OCI-M2 (cell line): ENCODE data around the gene RMDN2.

Experiments
- DNase-seq: peaks from one replicate; lab custom pipeline; 2025; ENCODE audit not compliant: unreplicated experiment; lab: John Stamatoyannopoulos, UW

RMDN2 gene

DNA sequence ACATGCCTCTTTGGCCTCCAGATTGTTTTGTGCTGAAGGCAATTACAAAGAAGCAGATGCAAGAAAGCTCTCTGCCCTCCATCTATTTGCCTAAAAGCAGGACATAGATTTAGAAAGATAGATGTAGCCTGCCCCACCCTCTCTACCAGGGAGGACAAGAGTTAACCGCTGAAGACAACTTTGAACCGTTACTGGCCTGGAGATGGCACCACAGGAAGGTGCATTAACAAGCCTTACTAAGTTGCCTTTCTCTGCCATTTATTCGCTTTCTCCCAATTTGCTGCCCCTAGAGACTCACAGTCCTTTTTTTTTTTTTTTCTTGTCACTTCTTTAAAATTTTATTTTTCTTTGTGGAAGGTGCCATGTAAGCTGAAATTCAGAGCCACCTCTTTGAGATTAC, 28.8 kb upstream of the RMDN2 start:
- no peak for DNase-seq

DNA sequence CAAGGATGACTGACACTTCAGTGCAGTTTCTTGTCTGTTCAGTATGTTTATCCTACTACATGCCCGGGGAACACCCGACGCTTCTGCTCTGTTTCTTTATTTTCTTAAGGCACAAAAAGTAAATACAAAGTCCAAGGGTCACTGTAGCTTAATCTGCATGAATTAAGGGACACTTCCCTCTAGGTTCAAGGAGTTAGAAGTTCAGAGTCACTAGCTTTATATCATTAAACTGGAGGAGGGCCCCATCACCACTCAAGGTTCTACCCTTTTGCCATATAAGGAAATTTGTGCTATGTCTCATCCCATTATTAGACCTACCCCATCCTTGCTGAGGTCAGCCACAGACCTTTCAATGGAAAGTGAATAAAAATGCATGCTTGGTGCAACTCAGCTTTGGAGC, 27.6 kb upstream of the RMDN2 start:
- no peak for DNase-seq

DNA sequence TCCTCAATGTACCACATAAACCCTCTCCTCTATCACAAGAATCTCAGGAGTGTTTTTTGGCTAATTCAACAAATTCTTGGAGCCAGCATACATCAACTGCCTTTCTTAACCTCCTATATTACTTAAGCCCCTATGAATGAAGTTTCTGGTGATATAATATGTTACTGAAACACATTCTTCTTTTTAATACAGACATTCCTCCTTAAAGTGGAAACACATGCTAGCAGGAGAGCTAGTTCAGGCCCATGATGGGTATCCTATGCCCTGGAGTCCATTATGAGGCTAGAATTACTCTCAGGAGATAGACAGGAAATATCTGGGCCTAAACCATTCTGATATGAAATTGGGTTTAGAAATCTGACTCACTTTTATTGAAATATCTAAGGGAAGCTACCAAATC, 26.6 kb upstream of the RMDN2 start:
- no peak for DNase-seq

DNA sequence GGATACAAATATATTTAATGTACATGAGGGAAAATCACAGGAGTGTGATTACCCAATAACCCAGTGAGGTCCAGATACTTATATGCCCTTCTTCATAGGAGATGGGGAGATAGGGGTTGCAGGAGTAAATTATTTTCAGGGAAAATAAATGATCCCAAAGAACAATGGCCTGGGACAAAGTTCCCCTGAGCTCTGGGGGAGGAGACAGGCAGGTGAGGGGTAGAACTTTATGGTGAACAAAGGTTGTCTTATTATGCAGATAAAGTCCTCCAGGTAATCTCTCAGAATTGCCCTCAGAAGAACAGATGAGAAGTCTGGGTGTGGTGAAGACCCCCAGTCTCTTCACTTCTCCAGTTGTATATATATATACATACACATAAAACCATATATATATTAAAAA, 22.1 kb upstream of the RMDN2 start:
- no peak for DNase-seq

DNA sequence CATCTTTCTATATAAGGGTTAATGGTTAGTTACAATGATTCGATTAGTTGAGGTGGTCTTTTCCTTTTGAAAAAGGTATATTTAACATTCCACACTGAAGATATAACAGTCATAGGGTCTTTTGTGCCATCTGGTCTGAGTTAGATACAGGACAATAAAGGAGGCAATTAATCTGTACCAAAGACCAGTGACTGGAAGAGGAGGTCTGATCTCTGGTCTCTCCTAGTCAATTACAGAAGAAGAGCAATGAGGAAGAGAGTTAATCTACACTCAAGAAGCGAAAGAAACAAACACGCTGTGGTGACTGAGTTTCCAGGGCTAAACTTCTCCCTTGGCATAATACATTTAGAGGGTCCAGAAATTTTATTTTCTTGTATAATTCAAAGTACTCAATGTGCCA, 20.7 kb upstream of the RMDN2 start:
- no peak for DNase-seq

DNA sequence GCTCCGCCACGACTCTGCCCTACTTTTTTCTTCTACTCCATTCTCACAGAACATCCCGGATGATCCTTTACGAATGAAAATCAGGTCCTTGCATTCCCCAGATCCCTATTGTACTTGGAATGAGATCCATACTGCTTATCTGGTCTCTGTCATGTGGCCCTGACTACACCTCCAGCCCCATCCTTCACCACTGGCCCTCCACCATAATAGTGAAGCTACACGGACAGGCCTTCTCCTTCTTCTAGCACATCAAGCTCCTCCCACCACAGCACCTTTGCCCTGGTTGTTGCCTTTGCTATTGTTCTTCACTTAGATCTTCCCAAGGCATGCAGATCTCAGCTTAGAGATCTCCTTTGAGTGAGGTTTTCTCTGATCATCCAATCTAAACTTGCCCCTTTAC, 20.1 kb upstream of the RMDN2 start:
- no peak for DNase-seq

DNA sequence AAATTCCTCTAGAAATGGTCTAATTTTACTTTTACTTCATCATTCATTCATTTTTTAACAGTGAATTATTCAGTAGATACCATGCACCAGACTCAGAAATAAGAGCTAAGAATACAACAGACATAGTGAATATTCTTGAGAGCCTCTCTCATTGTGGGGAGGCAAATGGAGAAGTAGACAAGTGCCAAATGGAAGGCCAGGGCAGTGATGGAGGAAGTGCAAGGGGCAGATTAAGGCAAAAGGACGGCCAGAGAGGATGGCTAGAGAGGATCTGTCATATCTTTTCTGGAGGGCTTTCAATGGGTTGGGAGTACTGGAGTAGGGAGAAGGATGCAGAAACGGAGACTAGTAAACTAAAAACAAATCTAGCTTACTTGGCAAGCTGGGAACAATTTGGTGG, 19.0 kb upstream of the RMDN2 start:
- DNase-seq = no peak

DNA sequence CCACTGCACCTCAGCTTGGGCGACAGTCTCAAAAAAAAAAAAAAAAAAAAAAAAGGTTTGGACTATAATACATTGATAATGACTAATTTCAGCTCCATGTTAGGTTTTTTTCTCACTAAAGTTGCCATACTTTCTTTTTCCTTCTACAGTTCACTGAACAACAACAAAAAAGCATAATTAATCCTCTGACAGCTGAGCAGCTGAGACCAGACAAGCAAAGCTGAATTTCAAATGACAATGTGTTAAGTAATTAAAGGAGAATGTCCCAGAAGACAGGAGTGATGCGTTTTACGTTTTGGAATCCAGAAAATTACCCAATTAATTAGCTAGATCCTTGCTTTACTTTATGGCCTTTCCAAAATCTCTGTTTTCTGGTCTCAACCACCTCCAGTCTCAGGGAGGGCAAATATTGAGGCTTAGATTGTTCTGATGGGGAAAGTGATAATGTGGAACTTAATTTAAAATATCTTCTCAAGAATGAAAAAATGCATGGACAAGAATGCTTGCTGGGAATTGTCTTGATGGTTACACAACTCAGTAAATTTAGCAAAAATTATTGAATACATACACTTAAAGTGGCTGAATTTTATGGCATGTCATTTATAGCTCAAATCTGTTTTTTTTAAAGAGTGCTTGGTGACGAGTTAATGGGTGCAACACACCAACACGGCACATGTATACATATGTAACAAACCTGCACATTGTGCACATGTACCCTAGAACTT, 17.4 kb upstream of the RMDN2 start:
- DNase-seq = no peak

DNA sequence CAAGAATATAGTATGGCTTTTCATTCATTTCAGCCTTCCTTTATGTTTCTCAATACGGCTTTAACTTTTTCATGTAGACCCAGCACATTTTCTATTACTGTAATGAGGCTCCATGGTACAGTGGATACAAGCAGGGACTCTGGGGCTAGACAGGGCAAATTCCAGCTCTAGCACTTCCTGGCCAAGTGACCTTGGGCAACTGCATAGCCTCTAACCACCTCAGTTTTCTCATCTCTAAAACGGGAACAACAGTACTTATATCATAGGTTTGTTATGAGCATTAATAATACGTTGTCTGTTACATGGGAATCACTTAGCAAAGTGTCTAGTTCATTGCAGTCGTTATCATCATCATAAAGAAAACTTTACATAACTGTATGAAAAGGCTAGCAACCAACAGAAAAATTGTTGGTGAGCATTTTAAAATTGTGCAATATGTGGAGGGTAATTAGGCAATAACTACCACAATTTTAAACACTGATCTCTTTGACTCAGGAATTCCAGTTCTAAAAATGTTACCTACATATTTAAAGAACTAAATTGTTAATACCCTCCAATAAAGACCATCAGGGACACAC, 13.7 kb upstream of the RMDN2 start:
- no peak for DNase-seq

DNA sequence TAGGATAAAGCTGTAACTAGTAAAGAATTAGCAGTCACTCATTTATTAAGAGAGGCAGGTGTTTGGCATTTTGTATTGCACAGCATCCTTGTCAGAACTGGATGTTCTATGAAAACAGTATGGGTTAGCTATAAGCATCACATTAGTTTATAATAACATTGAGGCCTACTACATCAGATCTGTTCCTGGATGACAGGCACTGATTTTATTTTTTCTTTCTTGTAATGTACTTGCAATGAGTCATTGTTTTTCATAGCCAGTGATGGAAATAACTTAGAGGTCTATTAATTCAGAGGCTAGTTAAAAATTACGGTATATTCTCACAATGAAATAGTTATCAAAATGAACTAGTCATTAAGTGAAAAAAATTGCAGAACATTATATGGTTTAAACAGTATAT, 13.0 kb upstream of the RMDN2 start:
- no peak for DNase-seq

DNA sequence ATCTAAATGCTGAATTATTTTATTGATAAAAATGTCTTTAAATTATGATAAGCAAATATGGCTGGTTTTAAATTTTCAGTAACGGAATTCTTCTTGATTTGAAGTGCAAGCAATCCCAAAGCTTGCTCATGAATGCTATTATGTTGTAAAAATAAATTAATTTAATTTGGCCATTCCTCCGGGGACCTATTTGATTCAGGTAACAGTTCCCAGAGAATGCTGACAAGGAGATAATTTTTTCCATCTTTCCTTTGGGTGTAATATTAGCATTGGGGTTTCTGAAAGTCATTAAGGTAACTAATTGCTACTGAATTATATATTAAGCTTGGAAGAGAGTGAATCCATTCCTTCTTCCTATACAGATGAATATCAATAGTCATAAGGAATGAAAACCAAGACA, 12.5 kb upstream of the RMDN2 start:
- DNase-seq = no peak

DNA sequence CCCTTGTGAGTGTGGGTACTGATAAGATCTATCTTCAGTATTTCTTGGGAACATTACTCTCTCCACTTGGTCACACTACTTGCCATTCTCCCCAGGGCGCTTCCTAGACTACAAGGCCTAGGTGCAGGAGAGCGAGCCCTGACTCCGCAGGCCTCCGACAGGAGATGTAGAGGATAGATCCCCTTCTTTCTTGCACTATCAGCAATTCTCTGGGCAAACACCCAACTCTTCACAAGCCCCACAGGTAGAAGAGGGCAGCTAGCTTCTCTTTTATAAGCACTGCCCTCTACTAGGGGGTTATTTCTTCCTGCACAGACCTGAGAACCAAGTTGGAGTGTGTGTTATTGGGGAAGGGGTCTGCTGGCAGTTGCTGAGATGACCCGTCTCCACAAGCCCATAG, 10.7 kb upstream of the RMDN2 start:
- no peak for DNase-seq

DNA sequence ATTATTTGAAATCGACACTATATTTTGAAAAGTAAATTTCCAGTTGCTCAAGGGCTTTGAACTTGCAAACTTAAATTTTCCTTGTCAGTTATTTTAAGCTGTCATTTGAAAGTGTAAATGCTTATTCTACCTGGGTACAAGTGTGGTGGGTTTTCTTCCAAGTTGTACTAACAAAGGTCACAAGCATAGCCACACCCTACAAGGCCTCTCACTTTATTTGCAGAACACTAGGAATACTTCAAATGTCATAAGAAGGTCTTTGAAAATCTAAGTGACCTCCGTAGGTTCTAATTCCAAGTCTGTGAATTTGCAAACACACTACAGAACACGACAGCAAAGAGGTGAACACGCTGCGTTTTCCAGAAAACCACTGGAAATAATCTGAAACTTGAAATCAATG, 9.3 kb upstream of the RMDN2 start:
- no peak for DNase-seq

DNA sequence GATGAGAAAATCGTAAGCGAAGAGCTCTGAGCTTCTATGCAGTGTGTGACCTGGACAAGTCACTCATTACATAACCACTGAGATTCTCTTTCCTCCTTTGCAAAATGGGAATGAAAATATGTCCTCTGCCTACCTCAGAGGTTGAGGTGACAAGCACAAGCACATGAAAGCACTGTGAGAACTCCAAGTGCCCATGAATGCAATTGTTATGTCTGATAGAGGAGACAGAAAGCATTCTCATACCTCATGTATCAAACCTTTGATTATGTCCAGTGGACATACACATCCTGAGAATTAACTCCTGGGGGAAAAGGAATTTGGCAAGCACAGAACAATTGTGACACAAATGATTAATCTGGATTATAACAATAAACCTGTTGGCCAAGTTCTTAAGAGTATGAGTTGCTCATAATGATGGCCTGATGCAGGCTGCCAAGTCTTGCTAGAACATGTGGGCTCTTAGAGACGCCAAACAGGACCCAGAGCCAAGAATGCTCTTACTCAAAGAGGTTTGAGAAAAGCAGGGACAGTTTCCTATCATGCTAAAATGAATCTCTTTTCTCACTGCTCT, 8.5 kb upstream of the RMDN2 start:
- no peak for DNase-seq

DNA sequence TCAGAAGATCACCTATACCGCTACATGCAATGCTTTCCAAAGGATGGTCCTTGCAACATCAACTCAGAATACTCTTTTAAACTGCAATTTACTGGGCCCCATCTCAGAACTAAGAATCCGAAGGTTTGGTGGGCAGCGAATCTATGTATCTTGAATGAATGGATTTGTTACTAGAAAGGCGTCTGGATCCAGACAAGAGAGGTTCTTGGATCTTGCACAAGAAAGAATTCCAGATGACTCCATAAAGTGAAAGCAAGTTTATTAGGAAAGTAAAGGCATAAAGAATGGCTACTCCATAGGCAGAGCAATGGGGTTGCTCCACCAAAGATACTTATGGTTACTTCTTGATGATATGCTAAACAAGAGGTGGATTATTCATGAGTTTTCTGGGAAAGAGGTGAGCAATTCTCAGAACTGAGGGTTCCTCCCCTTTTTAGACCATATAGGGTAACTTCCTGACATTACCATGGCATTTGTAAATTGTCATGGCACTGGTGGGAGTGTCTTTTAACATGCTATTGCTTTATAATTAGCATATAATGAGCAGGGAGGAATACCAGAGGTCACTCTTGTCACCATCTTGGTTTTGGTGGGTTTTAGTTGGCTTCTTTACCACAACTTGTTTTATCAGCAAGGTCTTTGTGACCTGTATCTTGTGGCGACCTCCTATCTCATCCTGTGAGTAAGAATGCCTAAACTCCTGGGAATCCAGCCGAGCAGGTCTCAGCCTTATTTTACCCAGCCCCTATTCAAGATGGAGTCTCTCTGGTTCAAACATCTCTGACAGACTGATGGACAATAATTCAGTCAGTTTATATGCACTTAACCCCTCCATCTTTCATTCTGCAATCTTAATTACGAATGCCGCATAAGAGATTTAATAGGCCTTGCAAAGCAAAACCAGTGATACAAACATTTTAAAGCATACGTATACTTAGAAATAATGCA, 7.5 kb upstream of the RMDN2 start:
- no peak for DNase-seq

DNA sequence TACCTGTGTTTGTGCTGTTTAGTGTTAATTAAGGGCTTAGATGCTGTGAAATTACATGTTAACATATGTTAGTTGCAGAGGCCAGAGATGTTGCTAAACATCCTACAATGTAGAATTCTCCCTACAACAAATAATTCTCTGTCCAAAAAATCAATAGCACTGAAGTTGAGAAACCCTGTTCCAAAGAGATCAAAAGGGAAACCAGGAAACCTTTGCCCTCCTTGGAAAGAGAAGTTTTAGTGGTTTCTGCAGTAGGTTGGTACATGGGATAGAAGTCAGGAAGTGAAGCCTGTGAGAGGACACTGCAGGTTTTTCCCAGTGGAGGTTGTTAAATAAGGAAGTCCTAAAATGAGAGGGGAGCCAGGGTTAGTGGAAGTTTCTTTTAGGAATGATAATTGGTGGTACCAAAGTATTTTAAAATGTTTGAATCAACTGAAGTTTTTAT, 6.3 kb upstream of the RMDN2 start:
- DNase-seq = no peak

DNA sequence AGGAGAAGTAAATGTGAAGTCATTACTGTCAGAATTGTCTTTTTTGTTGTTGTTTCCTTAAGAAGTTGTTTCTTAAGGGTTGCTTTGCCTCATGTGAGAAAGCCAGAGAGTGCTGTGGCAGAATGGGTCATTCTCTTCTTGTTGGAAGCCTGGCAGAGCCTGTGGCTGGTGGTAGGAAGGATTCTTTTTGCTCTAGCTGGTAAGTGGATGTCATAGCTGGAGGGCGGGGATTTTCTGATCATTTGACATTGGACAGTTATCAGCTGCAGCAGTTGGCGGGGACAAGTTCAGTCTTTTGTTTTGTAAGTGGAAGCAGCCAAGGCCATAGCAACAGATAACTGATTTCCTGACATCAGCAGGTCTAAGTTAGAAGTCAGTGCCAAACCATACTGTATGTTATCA, 5.5 kb upstream of the RMDN2 start:
- DNase-seq = peak; percentile 69

DNA sequence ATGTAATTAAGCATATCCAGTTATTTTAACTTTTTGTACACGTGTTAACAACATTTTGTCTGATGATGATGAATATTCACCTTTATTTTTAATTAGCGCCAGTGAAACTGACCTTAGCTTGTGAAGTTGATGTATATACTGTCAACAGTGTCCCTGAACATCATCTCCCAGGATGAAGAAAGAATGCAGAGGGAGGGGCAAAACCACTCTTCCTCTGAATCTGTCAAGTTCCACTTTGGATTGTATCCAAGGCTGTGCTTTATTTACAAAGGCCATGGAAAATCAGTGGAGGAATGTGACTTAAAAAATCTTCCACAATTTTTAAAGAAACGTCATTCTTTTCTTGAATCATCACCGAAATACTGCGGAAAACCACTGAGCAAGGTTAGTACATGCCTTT, 4.5 kb upstream of the RMDN2 start:
- no peak for DNase-seq

DNA sequence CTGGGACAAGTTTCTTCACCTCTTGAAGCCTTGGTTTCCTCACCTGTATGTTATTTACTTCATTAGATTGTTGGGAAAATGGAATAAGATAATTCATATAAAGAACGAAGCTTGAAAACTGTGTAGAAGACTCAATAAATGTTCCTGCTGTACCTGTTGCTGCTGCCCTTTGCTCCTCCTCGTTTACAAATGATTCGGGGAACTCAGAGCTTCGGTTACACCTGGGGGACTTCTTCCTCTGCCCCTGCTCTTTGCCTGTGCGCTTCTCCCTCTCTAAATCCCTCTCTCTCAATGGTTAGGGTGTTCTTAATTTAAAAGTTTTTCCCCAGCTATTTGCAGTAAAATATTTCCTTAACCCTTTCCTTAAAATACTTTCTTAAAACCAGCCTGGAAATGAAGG, 3.3 kb upstream of the RMDN2 start:
- DNase-seq = no peak

DNA sequence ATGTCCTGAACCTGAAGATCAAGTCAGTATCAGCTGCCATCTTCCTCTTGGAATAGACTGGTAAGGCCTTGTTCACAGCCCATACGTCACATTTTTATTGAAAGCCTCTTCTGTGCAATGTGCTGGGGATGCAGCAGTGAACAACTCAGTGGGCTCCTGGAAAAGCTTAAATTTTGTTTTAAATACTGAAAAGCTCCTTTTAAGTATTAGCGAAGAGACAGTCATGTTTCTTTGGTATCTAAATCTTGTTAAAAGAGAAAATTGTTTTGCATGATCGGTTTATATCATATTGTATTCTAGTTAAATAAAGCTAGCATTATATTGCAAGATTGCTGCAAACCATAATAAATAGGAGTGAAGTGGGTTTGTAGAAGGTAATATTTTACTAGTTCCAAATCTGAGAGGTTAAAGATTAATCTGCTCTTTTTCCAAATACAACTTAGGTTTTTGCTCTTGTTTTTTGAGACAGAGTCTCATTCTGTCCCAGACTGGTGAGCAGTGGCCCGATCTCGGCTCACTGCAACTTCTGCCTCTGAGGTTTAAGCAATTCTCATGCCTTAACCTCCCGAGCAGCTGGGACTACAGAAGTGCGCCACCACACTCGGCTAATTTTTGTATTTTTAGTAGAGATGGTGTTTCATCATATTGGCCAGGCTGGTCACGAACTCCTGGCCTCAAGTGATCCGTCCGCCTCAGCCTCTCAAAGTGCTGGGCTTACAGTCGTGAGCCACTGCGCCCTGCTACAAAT, 1.6 kb upstream of the RMDN2 start:
- DNase-seq = no peak

DNA sequence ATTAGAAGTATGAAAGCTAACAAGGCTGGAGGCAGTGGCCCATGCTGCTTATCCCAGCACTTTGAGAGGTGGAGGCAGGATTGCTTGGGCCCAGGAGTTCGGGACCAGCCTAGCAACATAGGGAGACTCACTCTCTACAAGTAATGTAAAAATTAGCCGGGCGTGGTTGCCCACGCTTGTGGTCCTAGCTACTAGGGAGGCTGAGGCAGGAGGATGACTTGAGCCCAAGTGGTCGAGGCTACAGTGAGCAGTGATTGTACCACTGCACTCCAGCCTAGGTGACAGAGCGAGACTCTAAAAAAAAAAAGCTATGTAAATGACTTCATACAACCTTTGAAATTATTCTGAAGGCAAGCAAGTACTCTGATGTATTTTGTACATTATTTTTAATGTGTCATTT, 1.5 kb downstream of the RMDN2 start:
- DNase-seq = no peak
